HepG2 (cell line): ENCODE data around the gene AMN. TPM values are rescaled to one million over a fixed set of nuclear protein-coding genes. Genes with fewer than 3 reads are reported as not detected.

Experiments
- EP300 ChIP-seq, 3 experiments: sonication (generic) in 1 of 3; formaldehyde crosslinking in 1 of 3; IDR thresholded peaks; 2 replicates each; pipeline versions ENCODE4 v1.5.1 to v1.6.1; 2011 to 2020; ENCODE audit warnings: low read depth in 2 of 3, low read length in 2 of 3, borderline replicate concordance in 1 of 3, improper control_type of control experiment in 1 of 3, mild to moderate bottlenecking in 1 of 3, missing genetic modification reagents in 1 of 3, moderate library complexity in 1 of 3
- WIZ ChIP-seq: sonication (generic); formaldehyde crosslinking; IDR thresholded peaks from 2 replicates; pipeline ENCODE4 v1.5.1; 2020; ENCODE audit warnings: mild to moderate bottlenecking, missing genetic modification reagents
- ZFP1 ChIP-seq: IDR thresholded peaks from 2 replicates; pipeline ENCODE4 v1.6.1; 2016
- polyA plus RNA-seq, 8 experiments: library from polyadenylated mRNA; depleted of rRNA in 3 of 8; stranded (reverse) in 7 of 8; unstranded in 1 of 8; fragments of >200 nt; fragmentation: Illumina TruSeq in 4 of 8; extraction: Trizol in 4 of 8; gene quantifications; 2 replicates each; pipeline versions ENCODE4 v1.2.1 to v1.2.3, GENCODE V29; 2011 to 2016; ENCODE audit warnings: low read depth in 4 of 8, missing spikeins in 1 of 8, mixed read lengths in 1 of 8; ENCODE audit not compliant: insufficient read depth in 1 of 8
- total RNA-seq, 5 experiments: library from RNA; depleted of rRNA; stranded (reverse); fragments of >200 nt; fragmentation: Illumina TruSeq; extraction: Trizol; gene quantifications; 2 replicates each; pipeline ENCODE4 v1.2.3, GENCODE V29; 2016; ENCODE audit warnings: low read depth in 1 of 5
- TF ChIP-seq, protein P1 (sequence below): sonication (generic); formaldehyde crosslinking; IDR thresholded peaks from 2 replicates; pipeline ENCODE4 v1.4.0; 2020; ENCODE audit warnings: missing genetic modification reagents
- TF ChIP-seq, protein P2 (sequence below): sonication (generic); formaldehyde crosslinking; IDR thresholded peaks from 2 replicates; pipeline ENCODE4 v1.5.0; 2020; ENCODE audit warnings: mild to moderate bottlenecking, missing genetic modification reagents, borderline replicate concordance
- TF ChIP-seq, protein P3 (sequence below): sonication (generic); formaldehyde crosslinking; IDR thresholded peaks from 2 replicates; pipeline ENCODE4 v1.4.0; 2020; ENCODE audit warnings: mild to moderate bottlenecking, missing genetic modification reagents
- TF ChIP-seq, protein P4 (sequence below): IDR thresholded peaks from 2 replicates; pipeline ENCODE4 v1.6.1; 2016

AMN gene
- total and polyA plus RNA-seq, 2 of the 13 experiments (the other 11 are each of a cell fraction or from before 2014, with no cell fraction given): 9.8 to 33.1 TPM

DNA sequence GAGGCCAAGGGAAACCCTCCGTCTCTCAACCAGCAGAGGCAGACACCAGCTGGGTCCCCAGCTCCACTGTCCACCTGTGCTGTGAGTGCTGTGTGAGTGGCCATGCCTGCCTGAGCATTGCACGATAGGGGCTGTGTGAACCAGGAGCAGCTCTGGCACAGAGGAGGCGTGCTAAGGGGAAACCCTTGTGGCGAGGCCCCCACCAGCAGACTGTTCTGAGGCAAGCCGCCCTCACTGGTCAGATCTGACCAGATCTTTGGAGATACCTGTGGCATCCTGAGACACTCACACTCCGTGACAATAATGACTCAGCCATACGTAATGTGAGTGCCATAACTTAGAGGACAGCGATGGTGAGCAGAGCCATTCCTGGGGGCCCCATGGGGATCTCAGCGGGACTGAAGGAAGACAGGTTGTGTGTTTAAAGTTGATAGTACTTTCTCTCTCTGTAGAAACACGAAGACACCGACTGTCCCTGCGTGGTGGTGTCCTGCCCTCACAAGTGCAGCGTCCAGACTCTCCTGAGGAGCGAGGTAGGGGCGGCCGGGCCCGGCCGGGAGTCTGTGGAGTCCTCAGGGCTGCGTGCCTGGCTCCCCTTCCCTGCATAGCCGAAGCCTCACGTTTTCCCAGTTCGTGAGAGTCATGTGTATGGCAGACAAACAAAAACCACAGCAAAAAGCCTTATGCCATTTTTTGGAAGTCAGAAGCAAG, 36.6 kb upstream of the AMN start (continued):
- TF ChIP-seq, protein P1, sequence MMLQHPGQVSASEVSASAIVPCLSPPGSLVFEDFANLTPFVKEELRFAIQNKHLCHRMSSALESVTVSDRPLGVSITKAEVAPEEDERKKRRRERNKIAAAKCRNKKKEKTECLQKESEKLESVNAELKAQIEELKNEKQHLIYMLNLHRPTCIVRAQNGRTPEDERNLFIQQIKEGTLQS (CRISPR knock-in tag): no peak
- TF ChIP-seq, protein P2, sequence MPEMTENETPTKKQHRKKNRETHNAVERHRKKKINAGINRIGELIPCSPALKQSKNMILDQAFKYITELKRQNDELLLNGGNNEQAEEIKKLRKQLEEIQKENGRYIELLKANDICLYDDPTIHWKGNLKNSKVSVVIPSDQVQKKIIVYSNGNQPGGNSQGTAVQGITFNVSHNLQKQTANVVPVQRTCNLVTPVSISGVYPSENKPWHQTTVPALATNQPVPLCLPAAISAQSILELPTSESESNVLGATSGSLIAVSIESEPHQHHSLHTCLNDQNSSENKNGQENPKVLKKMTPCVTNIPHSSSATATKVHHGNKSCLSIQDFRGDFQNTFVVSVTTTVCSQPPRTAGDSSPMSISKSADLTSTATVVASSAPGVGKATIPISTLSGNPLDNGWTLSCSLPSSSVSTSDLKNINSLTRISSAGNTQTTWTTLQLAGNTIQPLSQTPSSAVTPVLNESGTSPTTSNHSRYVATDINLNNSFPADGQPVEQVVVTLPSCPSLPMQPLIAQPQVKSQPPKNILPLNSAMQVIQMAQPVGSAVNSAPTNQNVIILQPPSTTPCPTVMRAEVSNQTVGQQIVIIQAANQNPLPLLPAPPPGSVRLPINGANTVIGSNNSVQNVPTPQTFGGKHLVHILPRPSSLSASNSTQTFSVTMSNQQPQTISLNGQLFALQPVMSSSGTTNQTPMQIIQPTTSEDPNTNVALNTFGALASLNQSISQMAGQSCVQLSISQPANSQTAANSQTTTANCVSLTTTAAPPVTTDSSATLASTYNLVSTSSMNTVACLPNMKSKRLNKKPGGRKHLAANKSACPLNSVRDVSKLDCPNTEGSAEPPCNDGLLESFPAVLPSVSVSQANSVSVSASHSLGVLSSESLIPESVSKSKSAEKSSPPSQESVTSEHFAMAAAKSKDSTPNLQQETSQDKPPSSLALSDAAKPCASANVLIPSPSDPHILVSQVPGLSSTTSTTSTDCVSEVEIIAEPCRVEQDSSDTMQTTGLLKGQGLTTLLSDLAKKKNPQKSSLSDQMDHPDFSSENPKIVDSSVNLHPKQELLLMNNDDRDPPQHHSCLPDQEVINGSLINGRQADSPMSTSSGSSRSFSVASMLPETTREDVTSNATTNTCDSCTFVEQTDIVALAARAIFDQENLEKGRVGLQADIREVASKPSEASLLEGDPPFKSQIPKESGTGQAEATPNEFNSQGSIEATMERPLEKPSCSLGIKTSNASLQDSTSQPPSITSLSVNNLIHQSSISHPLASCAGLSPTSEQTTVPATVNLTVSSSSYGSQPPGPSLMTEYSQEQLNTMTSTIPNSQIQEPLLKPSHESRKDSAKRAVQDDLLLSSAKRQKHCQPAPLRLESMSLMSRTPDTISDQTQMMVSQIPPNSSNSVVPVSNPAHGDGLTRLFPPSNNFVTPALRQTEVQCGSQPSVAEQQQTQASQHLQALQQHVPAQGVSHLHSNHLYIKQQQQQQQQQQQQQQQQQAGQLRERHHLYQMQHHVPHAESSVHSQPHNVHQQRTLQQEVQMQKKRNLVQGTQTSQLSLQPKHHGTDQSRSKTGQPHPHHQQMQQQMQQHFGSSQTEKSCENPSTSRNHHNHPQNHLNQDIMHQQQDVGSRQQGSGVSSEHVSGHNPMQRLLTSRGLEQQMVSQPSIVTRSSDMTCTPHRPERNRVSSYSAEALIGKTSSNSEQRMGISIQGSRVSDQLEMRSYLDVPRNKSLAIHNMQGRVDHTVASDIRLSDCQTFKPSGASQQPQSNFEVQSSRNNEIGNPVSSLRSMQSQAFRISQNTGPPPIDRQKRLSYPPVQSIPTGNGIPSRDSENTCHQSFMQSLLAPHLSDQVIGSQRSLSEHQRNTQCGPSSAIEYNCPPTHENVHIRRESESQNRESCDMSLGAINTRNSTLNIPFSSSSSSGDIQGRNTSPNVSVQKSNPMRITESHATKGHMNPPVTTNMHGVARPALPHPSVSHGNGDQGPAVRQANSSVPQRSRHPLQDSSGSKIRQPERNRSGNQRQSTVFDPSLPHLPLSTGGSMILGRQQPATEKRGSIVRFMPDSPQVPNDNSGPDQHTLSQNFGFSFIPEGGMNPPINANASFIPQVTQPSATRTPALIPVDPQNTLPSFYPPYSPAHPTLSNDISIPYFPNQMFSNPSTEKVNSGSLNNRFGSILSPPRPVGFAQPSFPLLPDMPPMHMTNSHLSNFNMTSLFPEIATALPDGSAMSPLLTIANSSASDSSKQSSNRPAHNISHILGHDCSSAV (CRISPR knock-in tag): no peak
- TF ChIP-seq, protein P3, sequence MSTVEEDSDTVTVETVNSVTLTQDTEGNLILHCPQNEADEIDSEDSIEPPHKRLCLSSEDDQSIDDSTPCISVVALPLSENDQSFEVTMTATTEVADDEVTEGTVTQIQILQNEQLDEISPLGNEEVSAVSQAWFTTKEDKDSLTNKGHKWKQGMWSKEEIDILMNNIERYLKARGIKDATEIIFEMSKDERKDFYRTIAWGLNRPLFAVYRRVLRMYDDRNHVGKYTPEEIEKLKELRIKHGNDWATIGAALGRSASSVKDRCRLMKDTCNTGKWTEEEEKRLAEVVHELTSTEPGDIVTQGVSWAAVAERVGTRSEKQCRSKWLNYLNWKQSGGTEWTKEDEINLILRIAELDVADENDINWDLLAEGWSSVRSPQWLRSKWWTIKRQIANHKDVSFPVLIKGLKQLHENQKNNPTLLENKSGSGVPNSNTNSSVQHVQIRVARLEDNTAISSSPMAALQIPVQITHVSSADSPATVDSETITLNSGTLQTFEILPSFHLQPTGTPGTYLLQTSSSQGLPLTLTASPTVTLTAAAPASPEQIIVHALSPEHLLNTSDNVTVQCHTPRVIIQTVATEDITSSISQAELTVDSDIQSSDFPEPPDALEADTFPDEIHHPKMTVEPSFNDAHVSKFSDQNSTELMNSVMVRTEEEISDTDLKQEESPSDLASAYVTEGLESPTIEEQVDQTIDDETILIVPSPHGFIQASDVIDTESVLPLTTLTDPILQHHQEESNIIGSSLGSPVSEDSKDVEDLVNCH (CRISPR knock-in tag): no peak
- no peak for TF ChIP-seq ZFP1 (CRISPR knock-in tag)
- TF ChIP-seq, protein P4, sequence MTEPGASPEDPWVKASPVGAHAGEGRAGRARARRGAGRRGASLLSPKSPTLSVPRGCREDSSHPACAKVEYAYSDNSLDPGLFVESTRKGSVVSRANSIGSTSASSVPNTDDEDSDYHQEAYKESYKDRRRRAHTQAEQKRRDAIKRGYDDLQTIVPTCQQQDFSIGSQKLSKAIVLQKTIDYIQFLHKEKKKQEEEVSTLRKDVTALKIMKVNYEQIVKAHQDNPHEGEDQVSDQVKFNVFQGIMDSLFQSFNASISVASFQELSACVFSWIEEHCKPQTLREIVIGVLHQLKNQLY (CRISPR knock-in tag): no peak
- TF ChIP-seq EP300 (IDR thresholded peaks at IDR 0.05; ENCODE audit: low read depth in 2 of 2, low read length in 2 of 2): no peak
- TF ChIP-seq EP300 (CRISPR knock-in tag; IDR thresholded peaks at IDR 0.05; ENCODE audit: borderline replicate concordance): no peak
- TF ChIP-seq WIZ: no peak
